ENCODE results near the gene SLC44A3.

The SLC44A3 gene

DNA sequence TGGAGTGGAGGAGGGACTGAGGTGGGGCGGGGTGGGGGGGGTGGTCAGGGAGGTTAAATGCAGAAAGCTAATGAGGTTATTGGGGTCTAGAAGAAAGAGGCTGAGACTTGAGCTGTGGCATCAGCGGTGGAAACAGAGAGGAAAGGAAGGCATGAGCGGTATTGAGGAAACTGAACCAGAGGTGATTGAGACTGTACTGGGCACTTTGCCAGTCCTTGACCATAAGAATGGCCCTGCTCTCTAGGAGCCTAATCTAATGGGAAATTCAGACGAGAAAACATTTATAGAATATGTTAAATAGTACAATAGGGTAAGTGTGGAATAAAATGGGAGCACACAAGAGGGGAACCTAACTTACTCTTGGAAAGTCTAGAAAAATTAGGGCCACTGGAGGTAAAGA, 23.7 kb downstream of the SLC44A3 start:
- no peak for DNase-seq

GRCh38 chr1:94846308-94846707, 26.2 kb downstream of the SLC44A3 start:
- no peak for DNase-seq

DNA sequence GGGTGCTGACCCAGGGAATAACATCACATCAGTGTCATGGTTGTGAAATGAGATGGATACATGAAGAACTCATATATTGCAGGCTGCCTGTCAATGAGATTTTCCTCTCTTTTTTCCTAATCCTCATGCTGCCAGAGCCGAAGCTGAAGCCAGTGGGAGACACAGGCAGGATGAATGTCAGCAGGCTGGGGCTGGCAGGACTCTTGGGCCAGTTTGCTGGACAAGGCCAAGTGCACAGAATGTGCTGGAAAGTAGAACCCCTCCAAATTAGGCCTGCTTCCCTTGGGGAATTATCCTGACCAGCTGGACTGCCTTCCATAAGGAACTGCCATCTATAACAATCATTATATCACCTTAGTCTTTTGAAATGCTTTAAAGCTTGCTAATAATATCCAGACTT, 31.4 kb downstream of the SLC44A3 start:
- DNase-seq: no peak

GRCh38 chr1:94852788-94853187, 32.6 kb downstream of the SLC44A3 start:
- no peak for DNase-seq

GRCh38 chr1:94854458-94855306, 34.5 kb downstream of the SLC44A3 start:
- peak; percentile 81 for DNase-seq

- DNase-seq: no peak
Measured at GRCh38 chr1:94855307-94855700, 35.1 kb downstream of the SLC44A3 start.

DNA sequence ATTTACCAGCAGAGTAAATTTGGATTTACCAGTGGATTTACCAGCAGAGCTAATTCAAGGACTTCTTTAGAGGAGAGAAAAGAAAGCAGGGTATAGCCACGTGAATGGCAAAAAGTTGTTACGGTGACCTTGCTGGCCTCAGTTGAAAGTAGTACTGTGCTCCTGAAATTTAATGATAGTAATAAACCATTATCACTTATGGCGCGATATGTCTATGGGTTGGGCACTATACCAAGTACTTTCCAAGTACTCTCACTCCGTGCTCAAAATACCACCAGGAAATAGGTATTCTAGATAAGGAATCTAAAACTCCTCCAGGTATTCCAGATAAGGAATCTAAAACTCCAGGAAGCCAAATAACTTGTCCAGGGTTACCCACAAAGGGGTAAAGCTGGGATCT, 35.8 kb downstream of the SLC44A3 start:
- no peak for DNase-seq

GRCh38 chr1:94856868-94857267, 36.7 kb downstream of the SLC44A3 start:
- no peak for DNase-seq

GRCh38 chr1:94858276-94858675, 38.1 kb downstream of the SLC44A3 start:
- no peak for DNase-seq

DNA sequence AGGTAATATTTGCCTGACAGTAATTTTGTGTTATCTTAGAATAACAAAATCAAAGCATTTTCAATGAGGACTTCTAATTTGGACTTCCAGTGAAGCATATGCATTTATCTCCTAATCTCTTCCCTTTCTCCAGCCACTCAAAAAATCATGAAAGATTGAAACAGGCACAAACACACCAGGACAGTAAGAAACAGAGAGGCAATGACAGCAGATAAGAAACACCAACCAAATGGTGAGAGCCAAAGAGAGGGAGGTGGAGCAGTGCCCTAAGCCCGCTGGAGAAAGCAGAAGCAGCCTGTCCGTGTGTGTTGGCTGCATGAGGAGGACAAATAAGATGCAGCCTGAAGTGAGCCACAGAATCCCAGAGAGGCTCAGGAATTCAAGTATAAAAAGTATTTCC, 39.0 kb downstream of the SLC44A3 start:
- no peak for DNase-seq

GRCh38 chr1:94862718-94863117, 42.6 kb downstream of the SLC44A3 start:
- DNase-seq: no peak

- no peak for DNase-seq
Measured at GRCh38 chr1:94863297-94863911, 43.2 kb downstream of the SLC44A3 start.

DNA sequence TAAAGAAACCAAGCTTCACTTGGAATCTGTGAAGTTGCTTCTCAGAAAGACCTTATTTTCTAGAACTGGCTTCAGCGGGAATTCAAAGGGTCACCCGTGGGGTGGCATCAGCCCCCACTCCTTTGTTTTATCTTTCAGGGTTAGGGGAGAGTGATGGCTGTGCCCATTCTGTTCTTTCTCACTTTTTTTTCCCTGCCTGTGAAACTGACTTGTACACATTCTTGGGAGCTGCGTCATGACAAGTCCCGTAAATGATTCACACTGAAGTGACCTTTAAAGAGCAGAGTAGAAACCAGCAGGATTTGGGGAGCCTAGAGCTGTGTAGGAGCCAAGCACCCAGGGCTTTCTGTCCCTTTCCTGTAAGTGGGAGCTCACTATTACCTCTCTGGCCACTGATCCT, 43.8 kb downstream of the SLC44A3 start:
- DNase-seq: no peak

DNA sequence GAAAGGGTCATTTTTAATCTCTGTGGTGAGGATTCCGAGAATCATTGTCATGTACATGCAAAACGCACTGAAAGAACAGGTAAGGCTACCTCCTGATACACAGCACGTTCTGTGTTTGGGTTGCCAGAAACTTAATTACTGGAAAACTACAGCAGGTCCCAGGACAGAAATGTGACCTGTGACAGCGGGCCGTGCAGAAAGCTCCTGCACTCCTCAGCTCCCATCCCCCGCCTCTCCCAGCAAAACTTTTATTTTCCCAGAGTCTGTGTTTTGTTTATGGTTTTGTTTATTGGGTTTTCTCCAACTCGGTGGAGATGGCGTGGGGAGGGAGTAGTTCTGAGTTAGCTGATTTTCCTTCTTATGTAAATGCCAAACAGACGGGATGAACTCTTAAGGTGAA, 44.7 kb downstream of the SLC44A3 start:
- DNase-seq: no peak

DNA sequence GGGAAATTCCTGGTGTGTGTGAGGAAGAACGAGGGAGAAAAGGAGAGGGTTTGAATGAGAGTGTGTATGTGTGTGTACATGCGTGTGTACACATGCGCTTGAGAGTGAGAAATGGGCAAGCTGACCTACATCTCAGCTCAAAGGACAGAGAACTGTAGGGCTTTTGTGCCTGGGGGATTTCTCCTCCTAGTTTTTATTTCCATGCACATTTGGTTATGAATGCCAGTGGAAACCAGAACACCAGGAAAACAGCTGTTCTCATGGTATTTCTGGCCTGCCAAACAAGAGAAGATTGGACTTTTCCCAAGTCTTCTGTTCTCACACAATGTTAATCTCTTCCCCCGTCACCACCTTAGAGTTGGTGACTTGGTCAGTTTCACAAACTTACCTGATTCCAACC, 45.2 kb downstream of the SLC44A3 start:
- no peak for DNase-seq

DNA sequence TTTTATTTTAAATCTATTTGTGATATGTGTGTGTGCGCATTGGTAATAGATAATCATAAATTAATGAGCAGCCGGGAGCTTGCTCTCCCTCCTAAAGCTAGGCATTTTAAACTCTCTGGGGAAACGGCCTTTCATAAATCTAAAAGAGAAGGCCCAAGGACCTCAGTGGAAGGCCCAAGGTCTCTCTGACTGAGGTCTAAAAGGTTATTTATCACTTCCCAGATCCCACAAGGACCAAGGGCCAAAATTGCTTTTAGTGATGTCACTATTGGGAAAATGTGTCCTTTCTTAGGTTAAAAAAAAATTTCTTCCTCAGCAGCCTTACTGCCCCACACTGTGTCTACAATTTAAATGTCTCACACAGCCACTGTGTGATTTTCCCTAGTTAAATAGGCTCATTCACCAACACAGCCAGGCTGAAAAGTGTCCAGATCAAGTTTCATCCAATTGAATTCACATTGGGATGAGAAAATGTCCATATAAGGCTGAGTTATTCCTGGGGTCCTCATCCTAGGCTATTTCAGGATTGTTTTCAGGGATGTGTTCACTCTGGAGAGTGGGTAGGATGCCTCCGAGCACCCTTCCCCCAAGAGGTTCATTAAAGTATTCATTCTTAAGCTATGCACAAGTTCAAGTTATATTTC, 46.1 kb downstream of the SLC44A3 start:
- DNase-seq: no peak

DNA sequence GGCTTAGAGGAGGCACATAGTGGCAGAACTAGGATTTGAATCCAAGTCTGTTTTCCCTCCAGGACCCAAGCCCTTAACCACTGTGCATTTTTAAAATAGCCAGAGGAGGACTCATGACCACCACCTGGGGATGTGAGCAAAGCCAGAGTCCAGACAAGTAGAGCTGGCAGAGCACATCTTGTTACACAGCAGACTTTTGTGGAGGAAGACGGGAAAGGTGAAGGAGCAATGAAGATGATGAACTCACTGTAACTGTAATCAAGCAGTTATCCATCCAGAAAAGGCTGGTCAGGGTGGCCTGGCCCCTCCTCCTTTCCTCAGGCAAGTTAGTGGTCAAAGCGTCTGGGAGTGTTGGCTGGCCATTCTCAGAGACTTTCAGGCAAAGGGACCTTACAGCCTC, 50.9 kb downstream of the SLC44A3 start:
- no peak for DNase-seq

- DNase-seq: no peak
Measured at GRCh38 chr1:94872771-94873495, 52.8 kb downstream of the SLC44A3 start.

- DNase-seq: no peak
Measured at GRCh38 chr1:94873520-94874351, 53.6 kb downstream of the SLC44A3 start.

DNA sequence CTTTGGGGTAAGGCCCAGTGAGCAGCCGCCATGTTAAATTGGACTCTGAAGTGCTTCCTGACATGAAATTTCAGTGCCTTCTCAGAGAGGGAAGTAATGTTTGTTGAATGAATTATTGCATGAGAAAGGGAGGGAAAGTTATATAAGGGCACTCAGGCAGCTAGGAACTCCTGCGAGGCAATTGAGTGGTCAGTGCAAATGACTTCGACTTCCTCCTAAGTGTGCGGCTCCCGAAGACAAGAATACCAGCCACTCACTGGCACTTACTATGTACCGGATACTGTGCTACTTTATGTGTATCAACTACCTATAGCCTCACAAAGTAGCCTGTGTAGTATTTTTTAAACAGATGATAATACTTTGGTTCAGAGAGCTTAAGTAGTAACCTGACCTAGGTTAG, 54.3 kb downstream of the SLC44A3 start:
- no peak for DNase-seq

DNA sequence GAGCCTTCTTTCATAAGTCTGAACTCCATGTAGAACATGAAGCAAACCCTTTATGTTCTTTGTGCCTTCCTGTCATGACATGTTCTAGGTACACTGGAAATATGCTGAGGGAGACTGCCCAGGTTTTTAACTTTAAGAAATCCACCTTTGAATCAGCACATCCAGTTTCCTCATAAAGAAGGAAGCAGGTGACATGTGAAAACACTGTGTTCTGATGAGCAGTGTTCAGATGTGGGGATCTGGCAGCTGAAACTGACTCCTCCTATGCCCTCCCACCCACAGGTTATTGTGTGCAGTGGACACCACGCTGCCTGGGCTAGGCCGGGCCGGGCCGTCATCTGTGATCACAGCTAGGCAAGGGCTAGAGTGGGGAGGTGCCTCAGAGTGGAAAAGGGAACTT, 55.6 kb downstream of the SLC44A3 start:
- no peak for DNase-seq

DNA sequence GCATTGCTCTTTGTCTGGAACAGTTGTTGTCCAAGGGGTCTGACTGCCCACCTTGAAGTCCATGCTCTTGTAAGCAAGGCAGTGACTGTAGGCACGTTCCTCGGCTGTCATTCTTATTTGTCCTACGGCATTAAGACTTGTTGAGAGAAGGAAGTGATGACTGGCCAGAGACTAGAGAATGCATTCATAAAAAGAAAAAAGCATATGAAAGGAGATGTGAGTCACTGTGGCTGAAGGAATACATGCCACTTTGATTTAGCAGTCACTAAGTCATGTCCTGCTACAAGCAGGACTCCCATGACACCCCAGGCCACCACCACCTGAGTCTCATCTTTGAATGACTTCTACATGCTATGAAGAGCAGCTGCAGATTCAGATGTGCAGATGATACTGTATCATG, 56.2 kb downstream of the SLC44A3 start:
- no peak for DNase-seq

- DNase-seq: no peak
Measured at GRCh38 chr1:94878329-94878728, 58.2 kb downstream of the SLC44A3 start.
